Measurements from ENCODE around the gene MDH2. TPM values are rescaled to one million over a fixed set of nuclear protein-coding genes. Genes with fewer than 3 reads are reported as not detected.
A peak's percentile ranks its signal among the peaks of the same experiment; 100 is the strongest.

The MDH2 gene
- total and polyA plus RNA-seq, 2 of the 4 experiments (the other 2 are of a cell fraction) = 55.4 to 206 TPM

DNA sequence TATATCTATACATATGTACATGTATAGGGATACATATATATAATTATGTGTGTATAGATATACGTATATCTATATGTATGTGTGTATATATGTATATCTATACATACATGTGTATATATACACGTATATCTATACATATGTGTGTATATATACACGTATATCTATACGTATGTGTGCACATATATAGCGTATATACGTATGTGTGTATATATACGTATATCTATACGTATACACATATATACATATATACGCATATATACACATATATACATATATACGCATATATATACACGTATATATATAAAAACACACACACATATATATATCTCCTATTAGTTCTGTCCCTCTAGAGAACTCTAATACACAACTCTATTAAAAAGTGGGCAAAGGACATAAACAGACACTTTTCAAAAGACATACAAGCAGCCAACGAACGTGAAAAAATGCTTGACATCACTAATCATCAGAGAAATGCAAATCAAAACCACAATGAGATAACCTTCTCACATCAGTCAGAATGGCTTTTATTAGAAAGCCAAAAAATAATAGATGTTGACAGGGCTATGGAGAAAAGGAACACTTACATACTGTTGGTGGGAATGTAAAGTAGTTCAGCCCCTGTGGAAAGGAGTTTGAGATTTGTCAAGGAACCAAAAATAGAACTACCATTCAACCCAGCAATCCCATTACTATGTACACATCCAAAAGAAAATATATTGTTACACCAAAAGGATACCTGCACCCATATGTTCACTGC, 31.5 kb upstream of the MDH2 start:
- Histone ChIP-seq H3K18ac (ENCODE audit: low read depth, low read length) (no peak overlapping the region), H3K36me3 (ENCODE audit: control insufficient read depth, insufficient read depth, low read length) (peaks cover 4% of the 10 kb centered on the region), H4K8ac (ENCODE audit: low read depth in 2 of 2, low read length in 2 of 2) (no peak overlapping the region), H3K27me3 (ENCODE audit: control insufficient read depth, insufficient read depth, low read length) (no peaks in the 10 kb centered on the region), H3K9me1 (ENCODE audit: insufficient read depth, low read length) (peaks cover 7% of the 10 kb centered on the region; the same call in 1 of the 2 replicates), H3K4ac (ENCODE audit: low read depth, low read length) (no peak overlapping the region), H2BK15ac (ENCODE audit: low read depth, low read length) (no peak overlapping the region), H3K4me2 (ENCODE audit: low read depth, low read length) (no peak overlapping the region), H4K20me1 (ENCODE audit: insufficient read depth, low read length) (0 out of 2 replicates have a peak, but pooled peaks cover 8% of the 10 kb centered on the region), H2AK5ac (ENCODE audit: low read depth, low read length) (no peak overlapping the region), H2BK120ac (ENCODE audit: low read depth, low read length) (no peak overlapping the region), H3K27ac (ENCODE audit: insufficient read depth, low read length) (no peak overlapping the region), H3K23ac (ENCODE audit: low read depth, low read length) (no peak overlapping the region), H2BK5ac (ENCODE audit: low read depth, low read length, poor library complexity, severe bottlenecking) (no peak overlapping the region), H3K9me3 (ENCODE audit: control insufficient read depth, insufficient read depth, low read length) (no peaks in the 10 kb centered on the region), H3K14ac (replicated peaks; ENCODE audit: low read depth, low read length) (no peak overlapping the region), H2AK9ac (replicated peaks; ENCODE audit: low read depth, low read length, poor library complexity) (no peak overlapping the region), H2BK20ac (ENCODE audit: low read depth, low read length) (no peak overlapping the region), H3K79me1 (ENCODE audit: low read depth in 1 of 2, low read length in 2 of 2) (no peaks in the 10 kb centered on the region), H3K9ac (ENCODE audit: low read depth, low read length) (no peak overlapping the region), H4K91ac (ENCODE audit: insufficient read depth, low read depth, low read length) (no peak overlapping the region), H3K56ac (ENCODE audit: extremely low read depth, insufficient read depth, low read length) (no peak overlapping the region), H4K5ac (ENCODE audit: low read depth, low read length) (no peak overlapping the region), H3K4me1 (ENCODE audit: control insufficient read depth, insufficient read depth, low read length) (peaks cover 4% of the 10 kb centered on the region; the same call in 1 of the 2 replicates), H3K4me3 (ENCODE audit: insufficient read depth, low read depth, low read length) (no peak overlapping the region), H2AFZ (replicated peaks; ENCODE audit: low read length, poor library complexity) (no peak overlapping the region)
- ATAC-seq (ENCODE audit: low read depth) (no peak), DNase-seq (peak; percentile 41)
- CTCF ChIA-PET = no interaction called here
- WGBS, 2 experiments (ENCODE audit: extremely low coverage in 2 of 2, insufficient read length in 1 of 2) = no CpG with 5 or more reads among the region's 13 CpGs
- dilution Hi-C loops (cut with HindIII; ENCODE audit: low sequenced_read_pairs, unreplicated experiment) = no loop called here
- in situ Hi-C loops (cut with MboI; ENCODE audit: low sequenced_read_pairs) = loop anchor here (5.0 kb wide), 1 partner anchor 149 kb away; no protein-coding TSS in a partner anchor
- intact Hi-C loops (cut with micrococcal nuclease) = loop anchor here (10.0 kb wide), 1 partner anchor 102 kb away; the partner anchor contains the start of gene POR
- POLR2A ChIA-PET (ENCODE audit: unreplicated experiment) = no interaction called here
- TF ChIP-seq RCOR1 (IDR thresholded peaks at IDR 0.05; ENCODE audit: insufficient replicate concordance, low read length) (no peak), MAFK (IDR thresholded peaks at IDR 0.05; ENCODE audit: low read depth, low read length) (no peak), RAD21 (IDR thresholded peaks at IDR 0.05; ENCODE audit: low read length) (no peak), POLR2A (IDR thresholded peaks at IDR 0.05; ENCODE audit: low read depth, low read length) (no peak), NFE2L2 (IDR thresholded peaks at IDR 0.05; ENCODE audit: low read depth, low read length) (no peak), BHLHE40 (IDR thresholded peaks at IDR 0.05; ENCODE audit: low read depth, low read length) (no peak), FOS (IDR thresholded peaks at IDR 0.05; ENCODE audit: low read depth, low read length) (no peak), MXI1 (IDR thresholded peaks at IDR 0.05; ENCODE audit: borderline replicate concordance, low read depth, low read length) (no peak), MAZ (IDR thresholded peaks at IDR 0.05; ENCODE audit: borderline replicate concordance, low read depth, low read length) (no peak), CEBPB (IDR thresholded peaks at IDR 0.05; ENCODE audit: low read depth, low read length) (no peak)
- TF ChIP-seq, protein P1, sequence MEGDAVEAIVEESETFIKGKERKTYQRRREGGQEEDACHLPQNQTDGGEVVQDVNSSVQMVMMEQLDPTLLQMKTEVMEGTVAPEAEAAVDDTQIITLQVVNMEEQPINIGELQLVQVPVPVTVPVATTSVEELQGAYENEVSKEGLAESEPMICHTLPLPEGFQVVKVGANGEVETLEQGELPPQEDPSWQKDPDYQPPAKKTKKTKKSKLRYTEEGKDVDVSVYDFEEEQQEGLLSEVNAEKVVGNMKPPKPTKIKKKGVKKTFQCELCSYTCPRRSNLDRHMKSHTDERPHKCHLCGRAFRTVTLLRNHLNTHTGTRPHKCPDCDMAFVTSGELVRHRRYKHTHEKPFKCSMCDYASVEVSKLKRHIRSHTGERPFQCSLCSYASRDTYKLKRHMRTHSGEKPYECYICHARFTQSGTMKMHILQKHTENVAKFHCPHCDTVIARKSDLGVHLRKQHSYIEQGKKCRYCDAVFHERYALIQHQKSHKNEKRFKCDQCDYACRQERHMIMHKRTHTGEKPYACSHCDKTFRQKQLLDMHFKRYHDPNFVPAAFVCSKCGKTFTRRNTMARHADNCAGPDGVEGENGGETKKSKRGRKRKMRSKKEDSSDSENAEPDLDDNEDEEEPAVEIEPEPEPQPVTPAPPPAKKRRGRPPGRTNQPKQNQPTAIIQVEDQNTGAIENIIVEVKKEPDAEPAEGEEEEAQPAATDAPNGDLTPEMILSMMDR (conservative IDR thresholded peaks at IDR 0.05; ENCODE audit: low read depth, low read length) = no peak
- TF ChIP-seq, protein P2, sequence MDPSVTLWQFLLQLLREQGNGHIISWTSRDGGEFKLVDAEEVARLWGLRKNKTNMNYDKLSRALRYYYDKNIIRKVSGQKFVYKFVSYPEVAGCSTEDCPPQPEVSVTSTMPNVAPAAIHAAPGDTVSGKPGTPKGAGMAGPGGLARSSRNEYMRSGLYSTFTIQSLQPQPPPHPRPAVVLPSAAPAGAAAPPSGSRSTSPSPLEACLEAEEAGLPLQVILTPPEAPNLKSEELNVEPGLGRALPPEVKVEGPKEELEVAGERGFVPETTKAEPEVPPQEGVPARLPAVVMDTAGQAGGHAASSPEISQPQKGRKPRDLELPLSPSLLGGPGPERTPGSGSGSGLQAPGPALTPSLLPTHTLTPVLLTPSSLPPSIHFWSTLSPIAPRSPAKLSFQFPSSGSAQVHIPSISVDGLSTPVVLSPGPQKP (IDR thresholded peaks at IDR 0.05; ENCODE audit: borderline replicate concordance, low read depth, low read length) = no peak
- TF ChIP-seq, protein P3, sequence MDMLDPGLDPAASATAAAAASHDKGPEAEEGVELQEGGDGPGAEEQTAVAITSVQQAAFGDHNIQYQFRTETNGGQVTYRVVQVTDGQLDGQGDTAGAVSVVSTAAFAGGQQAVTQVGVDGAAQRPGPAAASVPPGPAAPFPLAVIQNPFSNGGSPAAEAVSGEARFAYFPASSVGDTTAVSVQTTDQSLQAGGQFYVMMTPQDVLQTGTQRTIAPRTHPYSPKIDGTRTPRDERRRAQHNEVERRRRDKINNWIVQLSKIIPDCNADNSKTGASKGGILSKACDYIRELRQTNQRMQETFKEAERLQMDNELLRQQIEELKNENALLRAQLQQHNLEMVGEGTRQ (IDR thresholded peaks at IDR 0.05; ENCODE audit: low read depth, low read length) = no peak
- BruUV-seq (replicated peaks) = no TSS peak
